ENCODE measurements around the gene PHC1.

GRCh38 chr12:8867009-8867408 lies 47.3 kb upstream of the PHC1 start:
- TF ChIP-seq CTCF (IDR thresholded peaks at IDR 0.05) (no peak), POLR2A (IDR thresholded peaks at IDR 0.05) (no peak)
